ENCODE data around the gene RSL24D1. TPM values are rescaled to one million over a fixed set of nuclear protein-coding genes. Genes with fewer than 3 reads are reported as not detected.

RSL24D1 gene
- 10 to 100 TPM; 22.6 to 61.9 (median 28.2) TPM for total RNA-seq

GRCh38 chr15:55196458-55197361 lies at the start of gene RSL24D1:
TSS of gene RSL24D1 (minus strand) at chr15:55196941. CDS start at chr15:55196890, 51 bp downstream.
- peak within 1 kb of the TSS; percentile 81 to 90 (median 84) for H3K27ac ChIP-seq
- H3K9me3 ChIP-seq, result no peaks in the 10 kb centered on the region
- no peaks in the 10 kb centered on the region for H3K27me3 ChIP-seq
- H3K4me3 ChIP-seq, result peak within 1 kb of the TSS; percentile 63 to 86 (median 66)
- TF ChIP-seq CTCF (IDR thresholded peaks at IDR 0.05) (peak; percentile 19 to 58 (median 39)), POLR2A (IDR thresholded peaks at IDR 0.05) (peak; percentile 66 to 84)
- peak; percentile 95 to 99 (median 96) for DNase-seq
- H3K36me3 ChIP-seq, result peaks cover 0 to 7% (median 0%) of the 10 kb centered on the region in 3 donors
- peaks cover 0 to 29% (median 2%) of the 10 kb centered on the region in 4 donors for H3K4me1 ChIP-seq

GRCh38 chr15:55245059-55245458 lies 48.3 kb upstream of the RSL24D1 start:
- TF ChIP-seq CTCF (IDR thresholded peaks at IDR 0.05) (no peak), POLR2A (IDR thresholded peaks at IDR 0.05) (no peak)
- Histone ChIP-seq H3K4me1 (peaks cover 0 to 4% (median 2%) of the 10 kb centered on the region in 4 donors), H3K36me3 (no peaks in the 10 kb centered on the region), H3K4me3 (no peak overlapping the region), H3K9me3 (no peaks in the 10 kb centered on the region), H3K27me3 (no peaks in the 10 kb centered on the region), H3K27ac (no peak overlapping the region)
- no peak for DNase-seq

GRCh38 chr15:55241891-55242290 lies 45.1 kb upstream of the RSL24D1 start:
- H3K27ac ChIP-seq, result no peak overlapping the region
- H3K36me3 ChIP-seq, result no peaks in the 10 kb centered on the region
- no peaks in the 10 kb centered on the region for H3K9me3 ChIP-seq
- no peak for DNase-seq
- H3K4me1 ChIP-seq, result no peaks in the 10 kb centered on the region
- no peak overlapping the region for H3K4me3 ChIP-seq
- TF ChIP-seq CTCF (IDR thresholded peaks at IDR 0.05) (no peak), POLR2A (IDR thresholded peaks at IDR 0.05) (no peak)
- no peaks in the 10 kb centered on the region for H3K27me3 ChIP-seq

GRCh38 chr15:55241186-55241585 lies 44.4 kb upstream of the RSL24D1 start:
- Histone ChIP-seq H3K9me3 (no peaks in the 10 kb centered on the region), H3K36me3 (no peaks in the 10 kb centered on the region), H3K4me3 (no peak overlapping the region), H3K27ac (no peak overlapping the region), H3K27me3 (no peaks in the 10 kb centered on the region), H3K4me1 (no peaks in the 10 kb centered on the region)
- DNase-seq, result no peak
- TF ChIP-seq CTCF (IDR thresholded peaks at IDR 0.05), result no peak
- no peak for TF ChIP-seq POLR2A (IDR thresholded peaks at IDR 0.05)

GRCh38 chr15:55240125-55240760 lies 43.5 kb upstream of the RSL24D1 start:
- Histone ChIP-seq H3K36me3 (no peaks in the 10 kb centered on the region), H3K9me3 (no peaks in the 10 kb centered on the region), H3K4me3 (no peak overlapping the region), H3K27me3 (no peaks in the 10 kb centered on the region), H3K27ac (peak overlapping the region in 1 of 4 donors; percentile 6), H3K4me1 (no peaks in the 10 kb centered on the region)
- no peak for DNase-seq
- TF ChIP-seq CTCF (IDR thresholded peaks at IDR 0.05) (no peak), POLR2A (IDR thresholded peaks at IDR 0.05) (no peak)
